ENCODE results near the gene MVB12B.

Gene MVB12B

DNA sequence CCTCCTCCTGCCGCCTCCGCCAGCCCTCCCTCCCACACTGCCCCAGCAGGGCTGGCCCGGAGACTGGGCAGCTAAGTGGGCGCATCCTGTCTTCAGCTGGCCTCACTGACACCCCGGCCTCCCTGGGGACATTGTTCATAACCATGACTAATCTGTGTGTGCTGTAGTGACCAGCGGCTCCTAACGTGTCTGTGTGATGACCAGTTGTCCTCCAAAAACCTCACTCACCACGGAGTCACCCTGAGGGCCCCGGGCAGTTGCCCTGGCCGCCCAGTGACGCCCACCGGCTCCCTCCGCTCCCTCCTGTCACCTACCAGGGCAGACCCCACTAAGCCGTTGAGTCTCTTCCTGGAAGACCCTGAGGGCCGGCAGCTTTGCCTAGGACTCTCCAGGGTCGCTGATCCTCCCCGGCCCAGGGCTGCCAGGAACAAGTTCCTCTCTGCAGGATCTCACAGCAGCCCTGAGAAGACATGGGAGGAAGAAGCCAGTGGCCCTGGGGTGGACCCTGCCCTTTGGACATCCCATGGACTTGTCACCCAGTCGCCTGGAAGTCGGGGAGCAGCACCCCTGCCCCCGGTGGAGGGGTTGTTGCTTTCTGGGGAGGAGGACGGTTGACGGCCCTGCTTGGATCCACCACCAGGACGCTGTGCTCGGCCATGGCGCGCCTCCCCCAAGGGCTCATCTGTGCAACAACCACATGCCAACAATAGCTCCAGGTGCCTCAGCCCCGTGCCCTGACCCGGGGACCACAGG is 176.9 kb downstream of the MVB12B start:
- in situ Hi-C loops (cut with HindIII; ENCODE audit: low sequenced_read_pairs): no loop called here
- no peak for TF ChIP-seq CTCF (IDR thresholded peaks at IDR 0.05; ENCODE audit: low read depth, low read length, missing control alignments)
- no peak overlapping the region for H3K4me3 ChIP-seq (ENCODE audit: low read depth, low read length)
- DNase-seq (ENCODE audit: low read depth): no peak

GRCh38 chr9:126504086-126504976 is 177.7 kb downstream of the MVB12B start:
- TF ChIP-seq CTCF (IDR thresholded peaks at IDR 0.05; ENCODE audit: low read depth, low read length, missing control alignments): no peak
- H3K4me3 ChIP-seq (ENCODE audit: low read depth, low read length): no peak overlapping the region
- no peak for DNase-seq (ENCODE audit: low read depth)
- in situ Hi-C loops (cut with HindIII; ENCODE audit: low sequenced_read_pairs): no loop called here

GRCh38 chr9:126504977-126505455 is 178.4 kb downstream of the MVB12B start:
- in situ Hi-C loops (cut with HindIII; ENCODE audit: low sequenced_read_pairs): no loop called here
- no peak for DNase-seq (ENCODE audit: low read depth)
- H3K4me3 ChIP-seq (ENCODE audit: low read depth, low read length): no peak overlapping the region
- no peak for TF ChIP-seq CTCF (IDR thresholded peaks at IDR 0.05; ENCODE audit: low read depth, low read length, missing control alignments)

DNA sequence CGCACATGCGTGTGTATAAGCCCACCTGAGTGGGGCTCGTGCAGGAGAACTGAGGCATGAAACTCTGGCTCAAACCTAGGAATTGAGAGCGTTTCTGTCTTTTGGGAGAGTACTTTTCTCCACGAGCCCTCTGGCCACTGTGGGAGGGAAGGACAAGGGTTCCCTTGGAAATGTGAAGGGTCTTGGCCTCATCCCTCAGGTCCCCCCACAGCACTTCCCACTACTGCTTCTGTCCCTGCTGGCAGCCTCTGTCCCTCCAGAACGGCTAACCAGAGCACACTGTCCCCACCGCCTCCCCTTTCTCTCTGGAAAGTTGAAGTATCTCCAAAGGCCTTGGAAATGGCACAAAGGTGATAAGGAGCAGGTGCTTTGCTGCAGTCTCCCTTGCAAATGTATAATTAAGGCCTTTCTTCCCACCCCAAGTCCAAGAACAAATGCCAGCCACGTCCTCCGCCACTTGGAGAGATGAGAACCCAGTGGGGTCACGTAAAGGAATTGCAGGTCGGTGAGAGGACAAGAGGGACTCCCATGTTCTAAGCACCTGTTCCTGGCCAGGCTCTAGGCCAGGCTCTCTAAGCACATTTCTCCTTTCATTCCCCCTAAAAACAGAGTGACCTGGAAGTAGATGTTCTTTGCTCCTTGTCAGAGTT is 179.2 kb downstream of the MVB12B start:
- TF ChIP-seq CTCF (IDR thresholded peaks at IDR 0.05; ENCODE audit: low read depth, low read length, missing control alignments): no peak
- no peak overlapping the region for H3K4me3 ChIP-seq (ENCODE audit: low read depth, low read length)
- no peak for DNase-seq (ENCODE audit: low read depth)
- in situ Hi-C loops (cut with HindIII; ENCODE audit: low sequenced_read_pairs): no loop called here

DNA sequence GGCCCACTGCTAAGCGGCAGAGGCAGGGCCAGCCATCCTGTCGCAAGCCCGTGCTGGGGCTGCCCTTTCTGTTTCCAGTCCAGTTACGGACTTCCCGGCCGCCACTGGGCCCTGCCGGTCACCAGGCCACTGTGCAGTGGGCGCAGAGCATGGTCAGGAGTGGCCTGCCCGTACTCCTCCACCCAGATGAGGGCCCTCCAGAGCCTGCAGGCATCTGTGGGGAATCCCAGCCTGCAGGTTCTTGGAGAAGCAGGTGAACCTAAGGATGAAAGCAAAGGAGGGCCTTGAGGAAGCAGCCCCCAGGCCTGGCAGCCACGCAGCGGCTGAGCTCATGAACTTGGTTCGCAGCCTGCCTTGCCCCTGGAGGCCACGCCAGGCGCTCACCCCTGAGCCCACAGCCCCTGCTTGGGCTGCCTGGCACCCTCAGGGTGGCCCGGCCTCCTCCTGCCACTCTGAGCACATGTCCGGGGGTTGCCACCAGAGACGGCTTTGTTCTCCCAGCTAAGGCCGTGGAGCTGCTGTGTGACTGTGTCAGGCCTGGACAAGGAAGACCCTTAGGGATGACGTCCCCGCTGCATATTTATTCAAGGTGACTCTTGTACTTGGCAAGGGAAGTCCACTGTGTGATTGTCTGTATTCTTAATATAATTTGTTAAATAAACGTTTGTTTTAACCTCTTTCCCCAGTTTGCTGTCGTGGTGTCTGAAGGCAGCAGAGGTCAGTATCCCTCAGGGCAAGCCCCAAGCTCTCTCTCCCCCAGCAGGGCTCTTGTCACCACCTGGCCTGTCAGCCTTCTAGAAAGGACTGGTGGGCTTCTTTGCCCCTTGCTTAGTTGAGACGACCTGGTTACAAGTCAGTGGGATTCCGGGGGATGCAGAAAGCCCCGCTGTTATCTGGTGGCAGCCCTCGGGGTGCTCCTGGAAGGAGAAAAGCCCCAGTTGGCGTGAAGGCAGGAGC is 180.0 kb downstream of the MVB12B start:
- in situ Hi-C loops (cut with HindIII; ENCODE audit: low sequenced_read_pairs): no loop called here
- no peak for DNase-seq (ENCODE audit: low read depth)
- TF ChIP-seq CTCF (IDR thresholded peaks at IDR 0.05; ENCODE audit: low read depth, low read length, missing control alignments): no peak
- no peak overlapping the region for H3K4me3 ChIP-seq (ENCODE audit: low read depth, low read length)

Measured in astrocyte of the cerebellum (primary cell).